ENCODE data around the gene FAM118A. TPM values are rescaled to one million over a fixed set of nuclear protein-coding genes. Genes with fewer than 3 reads are reported as not detected.

Gene FAM118A
- total and polyA plus RNA-seq, 9 of the 15 experiments (the other 6 are each of a cell fraction or from before 2014, with no cell fraction given): 17.0 to 223 (median 59.4) TPM

DNA sequence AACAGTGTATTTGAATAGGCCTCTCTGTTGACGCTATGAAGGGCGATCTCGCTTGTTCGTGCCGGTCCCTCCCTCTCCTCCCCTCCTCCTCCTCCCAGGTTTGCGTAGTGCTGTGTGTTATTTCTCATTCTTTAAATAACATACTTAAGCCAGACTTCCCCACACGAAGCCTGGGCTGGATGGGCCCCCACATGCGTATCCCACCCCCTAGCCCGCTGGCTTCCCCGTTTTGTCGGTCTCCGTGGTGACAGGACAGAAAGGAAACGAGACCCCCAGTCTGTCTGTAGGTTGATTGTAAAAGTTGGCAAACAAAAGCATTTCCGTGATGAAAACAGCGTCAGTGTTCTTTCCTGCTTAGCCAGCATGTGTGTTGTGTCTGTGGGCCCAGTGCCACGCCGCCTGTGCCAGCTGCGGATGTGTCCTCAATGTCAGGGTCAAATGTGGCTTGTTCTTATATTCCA lies 27.3 kb downstream of the FAM118A start:
- H3K36me3 ChIP-seq (ENCODE audit: control insufficient read depth, insufficient read depth, low read length): peaks cover 87% of the 10 kb centered on the region
- no peak for DNase-seq (ENCODE audit: extremely low read depth in 1 of 4, low spot score in 3 of 4)
- H3K79me2 ChIP-seq (ENCODE audit: control insufficient read depth, insufficient read depth, low read length): no peaks in the 10 kb centered on the region
- no peak for ATAC-seq
- no peaks in the 10 kb centered on the region for H3K27me3 ChIP-seq (ENCODE audit: control insufficient read depth in 2 of 2, insufficient read depth in 2 of 2, low read length in 2 of 2)
- H3K9ac ChIP-seq (ENCODE audit: insufficient read depth in 1 of 2, low read depth in 2 of 2, low read length in 2 of 2): no peak overlapping the region
- ChIA-PET CTCF (ENCODE audit: low intra/inter-chr PET ratio) (no interaction called here), POLR2A (no interaction called here)
- no peak for FAIRE-seq
- no peak overlapping the region for H3K4me3 ChIP-seq
- no peaks in the 10 kb centered on the region for H4K20me1 ChIP-seq (replicated peaks; ENCODE audit: control insufficient read depth, insufficient read depth, low read length)
- TF ChIP-seq NFE2L1 (tag; IDR thresholded peaks at IDR 0.05; ENCODE audit: borderline replicate concordance, low read depth) (no peak), CREBBP (IDR thresholded peaks at IDR 0.05; ENCODE audit: low read depth, low read length) (no peak), ZNF644 (tag; IDR thresholded peaks at IDR 0.05; ENCODE audit: low read depth) (no peak), FOXK1 (CRISPR knock-in tag; IDR thresholded peaks at IDR 0.05; ENCODE audit: borderline replicate concordance) (no peak), ZNF263 (CRISPR knock-in tag; IDR thresholded peaks at IDR 0.05; ENCODE audit: borderline replicate concordance) (no peak), EP300 (IDR thresholded peaks at IDR 0.05; ENCODE audit: low read length) (no peak)
- intact Hi-C loops (cut with micrococcal nuclease) (no loop called here), in situ Hi-C loops (cut with MboI) (no loop called here)
- no peak overlapping the region for H2AFZ ChIP-seq (ENCODE audit: low read depth, low read length)
- WGBS (ENCODE audit: insufficient coverage, low coverage, missing lambda C conversion rate): 100% methylated on average over 2 of the region's 18 CpGs
- H3K4me2 ChIP-seq (ENCODE audit: insufficient read depth, low read length): no peak overlapping the region
- no TSS peak for BruUV-seq (replicated peaks)
- H3K4me1 ChIP-seq (replicated peaks in 1 of 2; ENCODE audit: control insufficient read depth in 2 of 2, insufficient read depth in 2 of 2, low read length in 2 of 2): no peaks in the 10 kb centered on the region
- H3K9me3 ChIP-seq (replicated peaks; ENCODE audit: control insufficient read depth, insufficient read depth, low read depth, low read length): no peaks in the 10 kb centered on the region
- no peaks in the 10 kb centered on the region for H3K9me1 ChIP-seq (ENCODE audit: control insufficient read depth, insufficient read depth, low read length)
- H3K27ac ChIP-seq (ENCODE audit: extremely low read depth, low read depth, low read length): no peak overlapping the region

DNA sequence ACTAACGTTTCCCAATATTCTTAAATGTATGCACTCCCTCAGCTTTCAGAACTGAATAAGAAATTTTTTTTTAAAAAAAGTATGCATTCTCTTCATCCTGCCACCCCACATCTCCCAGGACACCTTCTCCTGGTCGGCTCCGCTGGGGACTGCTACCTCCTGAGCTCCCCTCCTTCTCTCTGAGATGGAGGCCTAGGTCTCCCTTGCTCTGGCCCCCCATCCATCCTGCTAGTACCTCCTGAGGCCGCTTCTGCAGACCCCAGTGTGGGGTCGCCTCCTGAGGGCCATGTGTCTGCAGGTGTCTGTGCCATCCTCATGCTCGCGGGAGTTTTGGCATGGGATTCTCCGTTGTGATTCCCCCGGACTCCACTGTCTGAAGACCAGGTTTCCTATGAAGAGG lies 27.8 kb downstream of the FAM118A start:
- Histone ChIP-seq H3K9me3 (replicated peaks; ENCODE audit: control insufficient read depth, insufficient read depth, low read depth, low read length) (no peaks in the 10 kb centered on the region), H3K4me2 (ENCODE audit: insufficient read depth, low read length) (no peak overlapping the region), H3K4me1 (replicated peaks in 1 of 2; ENCODE audit: control insufficient read depth in 2 of 2, insufficient read depth in 2 of 2, low read length in 2 of 2) (no peaks in the 10 kb centered on the region), H3K79me2 (ENCODE audit: control insufficient read depth, insufficient read depth, low read length) (no peaks in the 10 kb centered on the region), H4K20me1 (replicated peaks; ENCODE audit: control insufficient read depth, insufficient read depth, low read length) (no peaks in the 10 kb centered on the region), H3K9me1 (ENCODE audit: control insufficient read depth, insufficient read depth, low read length) (no peaks in the 10 kb centered on the region), H3K9ac (ENCODE audit: insufficient read depth in 1 of 2, low read depth in 2 of 2, low read length in 2 of 2) (no peak overlapping the region), H3K4me3 (no peak overlapping the region), H2AFZ (ENCODE audit: low read depth, low read length) (no peak overlapping the region), H3K36me3 (ENCODE audit: control insufficient read depth, insufficient read depth, low read length) (peaks cover 86% of the 10 kb centered on the region), H3K27ac (ENCODE audit: extremely low read depth, low read depth, low read length) (no peak overlapping the region), H3K27me3 (ENCODE audit: control insufficient read depth in 2 of 2, insufficient read depth in 2 of 2, low read length in 2 of 2) (no peaks in the 10 kb centered on the region)
- ATAC-seq (no peak), FAIRE-seq (no peak), DNase-seq (ENCODE audit: extremely low read depth in 1 of 4, low spot score in 3 of 4) (no peak)
- intact Hi-C loops (cut with micrococcal nuclease) (no loop called here), in situ Hi-C loops (cut with MboI) (no loop called here)
- 100% methylated on average over 6 of the region's 9 CpGs for WGBS (ENCODE audit: insufficient coverage, low coverage, missing lambda C conversion rate)
- ChIA-PET CTCF (ENCODE audit: low intra/inter-chr PET ratio) (no interaction called here), POLR2A (no interaction called here)
- no TSS peak for BruUV-seq (replicated peaks)
- no peak for TF ChIP-seq DDX20 (tag; IDR thresholded peaks at IDR 0.05; ENCODE audit: low read depth)
- TF ChIP-seq, protein P1, sequence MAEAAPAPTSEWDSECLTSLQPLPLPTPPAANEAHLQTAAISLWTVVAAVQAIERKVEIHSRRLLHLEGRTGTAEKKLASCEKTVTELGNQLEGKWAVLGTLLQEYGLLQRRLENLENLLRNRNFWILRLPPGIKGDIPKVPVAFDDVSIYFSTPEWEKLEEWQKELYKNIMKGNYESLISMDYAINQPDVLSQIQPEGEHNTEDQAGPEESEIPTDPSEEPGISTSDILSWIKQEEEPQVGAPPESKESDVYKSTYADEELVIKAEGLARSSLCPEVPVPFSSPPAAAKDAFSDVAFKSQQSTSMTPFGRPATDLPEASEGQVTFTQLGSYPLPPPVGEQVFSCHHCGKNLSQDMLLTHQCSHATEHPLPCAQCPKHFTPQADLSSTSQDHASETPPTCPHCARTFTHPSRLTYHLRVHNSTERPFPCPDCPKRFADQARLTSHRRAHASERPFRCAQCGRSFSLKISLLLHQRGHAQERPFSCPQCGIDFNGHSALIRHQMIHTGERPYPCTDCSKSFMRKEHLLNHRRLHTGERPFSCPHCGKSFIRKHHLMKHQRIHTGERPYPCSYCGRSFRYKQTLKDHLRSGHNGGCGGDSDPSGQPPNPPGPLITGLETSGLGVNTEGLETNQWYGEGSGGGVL (CRISPR knock-in tag; IDR thresholded peaks at IDR 0.05): no peak
- TF ChIP-seq HNRNPK (IDR thresholded peaks at IDR 0.05; ENCODE audit: low read depth, low read length, poor library complexity, severe bottlenecking): no peak
- TF ChIP-seq ZNF384 (IDR thresholded peaks at IDR 0.05; ENCODE audit: low read depth, low read length): no peak
- no peak for TF ChIP-seq ZEB2 (IDR thresholded peaks at IDR 0.05)

Data from K562 (cell line).